Measurements from ENCODE around the gene GALNT9.

Gene GALNT9

DNA sequence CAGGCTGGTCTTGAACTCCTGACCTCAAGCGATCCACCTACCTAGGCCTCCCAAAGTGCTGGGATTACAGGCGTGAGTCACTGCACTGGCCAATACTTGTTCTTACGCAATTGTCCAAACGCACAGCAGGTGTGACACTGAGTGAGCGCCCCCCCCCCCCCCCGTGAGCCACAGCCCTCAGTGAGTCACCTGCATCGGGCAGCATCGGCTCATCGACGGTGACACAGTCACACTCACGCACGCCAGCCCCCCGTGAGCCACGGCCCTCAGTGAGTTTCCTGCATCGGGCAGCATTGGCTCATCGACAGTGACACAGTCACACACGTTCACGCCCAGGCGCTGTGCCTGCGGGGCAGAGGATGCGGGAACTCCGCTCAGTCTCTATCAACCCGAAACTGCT is 42.5 kb downstream of the GALNT9 start:
- no peak overlapping the region for H3K27ac ChIP-seq
- TF ChIP-seq ZFX (IDR thresholded peaks at IDR 0.05; ENCODE audit: borderline replicate concordance): no peak
- TF ChIP-seq, protein P1, sequence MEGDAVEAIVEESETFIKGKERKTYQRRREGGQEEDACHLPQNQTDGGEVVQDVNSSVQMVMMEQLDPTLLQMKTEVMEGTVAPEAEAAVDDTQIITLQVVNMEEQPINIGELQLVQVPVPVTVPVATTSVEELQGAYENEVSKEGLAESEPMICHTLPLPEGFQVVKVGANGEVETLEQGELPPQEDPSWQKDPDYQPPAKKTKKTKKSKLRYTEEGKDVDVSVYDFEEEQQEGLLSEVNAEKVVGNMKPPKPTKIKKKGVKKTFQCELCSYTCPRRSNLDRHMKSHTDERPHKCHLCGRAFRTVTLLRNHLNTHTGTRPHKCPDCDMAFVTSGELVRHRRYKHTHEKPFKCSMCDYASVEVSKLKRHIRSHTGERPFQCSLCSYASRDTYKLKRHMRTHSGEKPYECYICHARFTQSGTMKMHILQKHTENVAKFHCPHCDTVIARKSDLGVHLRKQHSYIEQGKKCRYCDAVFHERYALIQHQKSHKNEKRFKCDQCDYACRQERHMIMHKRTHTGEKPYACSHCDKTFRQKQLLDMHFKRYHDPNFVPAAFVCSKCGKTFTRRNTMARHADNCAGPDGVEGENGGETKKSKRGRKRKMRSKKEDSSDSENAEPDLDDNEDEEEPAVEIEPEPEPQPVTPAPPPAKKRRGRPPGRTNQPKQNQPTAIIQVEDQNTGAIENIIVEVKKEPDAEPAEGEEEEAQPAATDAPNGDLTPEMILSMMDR (IDR thresholded peaks at IDR 0.05): no peak

DNA sequence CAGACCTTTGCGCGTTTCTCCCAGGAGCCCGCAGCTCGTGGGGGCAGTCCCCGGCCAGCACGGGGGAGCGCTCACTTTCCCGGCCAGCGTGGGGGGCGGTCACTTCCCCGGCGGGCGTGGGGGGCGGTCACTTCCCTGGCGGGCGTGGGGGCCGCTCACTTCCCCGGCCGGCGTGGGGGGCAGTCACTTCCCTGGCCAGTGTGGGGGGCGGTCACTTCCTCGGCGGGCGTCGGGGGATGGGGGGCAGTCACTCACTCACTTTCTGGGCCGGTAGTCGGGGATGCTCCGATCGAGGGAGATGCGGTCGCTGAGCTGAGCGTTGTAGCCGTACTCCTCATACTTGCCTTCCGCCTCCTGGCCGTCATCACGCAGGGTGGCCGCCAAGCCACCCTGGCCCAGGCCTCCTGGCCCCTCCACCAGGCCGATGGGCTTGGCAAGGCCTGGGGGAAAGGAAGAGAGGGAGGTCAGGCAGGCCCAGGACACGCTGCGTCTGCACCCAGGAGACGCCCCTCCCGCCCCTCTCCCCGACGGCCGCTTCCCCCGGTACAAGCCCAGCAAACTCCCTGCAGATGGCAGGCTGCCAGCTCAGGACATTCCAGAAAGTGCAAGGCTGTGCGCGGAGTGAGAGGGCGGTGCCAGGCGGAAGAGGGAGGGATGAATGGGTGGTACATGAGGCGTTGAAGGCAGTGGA is 43.3 kb downstream of the GALNT9 start:
- H3K27ac ChIP-seq: no peak overlapping the region
- TF ChIP-seq, protein P1 (IDR thresholded peaks at IDR 0.05): no peak
- no peak for TF ChIP-seq ZFX (IDR thresholded peaks at IDR 0.05; ENCODE audit: borderline replicate concordance)

DNA sequence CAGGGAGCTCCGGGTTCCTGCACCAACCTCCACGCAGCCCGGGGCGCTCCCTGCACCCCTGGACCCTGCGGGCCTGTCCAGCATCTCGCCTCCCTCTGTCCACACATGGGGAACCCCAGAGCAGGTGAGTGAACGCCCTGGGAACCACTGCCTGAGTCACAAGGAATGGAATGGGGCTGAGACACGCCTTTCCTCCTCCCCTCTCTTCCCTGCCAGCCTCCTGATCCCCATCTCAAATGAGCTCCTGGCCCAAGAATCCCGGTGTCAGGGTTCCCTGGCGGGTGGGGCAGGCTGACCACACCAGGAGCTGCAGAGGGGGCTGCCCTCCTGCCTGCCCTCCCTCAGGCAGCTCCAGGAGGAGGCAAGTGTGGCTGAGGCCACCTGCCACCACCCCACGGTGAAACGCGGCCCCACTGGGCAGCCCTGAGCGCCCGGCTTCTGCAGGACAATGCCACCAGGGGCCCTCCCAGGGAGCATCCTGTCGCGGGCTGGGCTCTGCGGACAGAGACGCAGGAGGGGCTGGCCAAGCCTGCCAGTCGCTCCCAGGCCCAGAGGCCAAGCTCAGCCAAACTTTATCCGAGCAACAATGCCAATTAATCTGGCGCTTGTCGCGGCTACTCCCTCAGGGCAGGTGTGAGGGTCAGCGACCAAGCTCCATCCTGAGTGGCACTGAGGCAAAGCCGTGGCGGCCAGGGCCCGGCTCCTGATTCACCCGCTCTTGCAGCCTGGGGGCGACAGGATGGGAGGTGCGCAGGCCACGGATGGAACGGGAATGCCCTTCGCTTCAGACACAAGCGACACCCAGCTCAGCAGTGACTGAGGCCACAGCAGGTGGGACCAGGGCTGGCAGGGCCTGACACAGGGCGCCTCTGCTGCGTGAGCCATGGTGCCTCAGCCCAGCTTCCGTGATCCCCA is 44.3 kb downstream of the GALNT9 start:
- TF ChIP-seq, protein P1 (IDR thresholded peaks at IDR 0.05): no peak
- TF ChIP-seq ZFX (IDR thresholded peaks at IDR 0.05; ENCODE audit: borderline replicate concordance): no peak
- H3K27ac ChIP-seq: no peak overlapping the region

DNA sequence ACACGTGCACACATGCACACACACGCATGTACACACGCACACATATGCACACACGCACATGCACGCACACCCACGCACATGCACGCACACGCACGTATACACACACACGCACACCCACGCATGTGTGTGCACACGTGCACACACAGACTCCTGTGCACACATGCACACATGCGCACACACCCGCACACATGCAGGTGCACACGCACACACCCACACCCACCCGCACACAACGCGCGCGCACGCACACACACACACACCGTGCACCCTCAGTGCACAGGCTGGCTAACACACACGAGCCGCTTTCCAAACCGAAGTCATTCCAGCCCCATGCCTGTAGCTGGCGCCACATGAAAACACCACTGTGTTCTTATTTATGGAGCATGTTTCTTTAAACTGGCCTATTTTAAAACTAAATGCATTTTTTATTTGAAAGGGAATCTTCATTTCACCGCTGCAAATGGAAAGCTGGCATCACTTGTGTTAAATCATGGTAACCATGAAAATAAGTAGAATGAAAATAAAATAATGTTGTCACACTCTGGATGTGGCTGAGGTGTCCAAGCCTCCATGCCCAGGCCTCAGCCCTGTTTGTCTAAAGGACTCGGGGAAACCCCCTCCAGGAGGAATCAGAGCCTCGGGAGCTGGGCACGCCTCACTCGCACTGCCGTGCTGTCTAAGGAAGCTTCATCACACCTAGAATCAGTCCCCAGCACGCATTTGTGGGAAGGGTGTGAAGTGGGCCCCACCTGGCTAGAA is 45.1 kb downstream of the GALNT9 start:
- H3K27ac ChIP-seq: no peak overlapping the region
- TF ChIP-seq ZFX (IDR thresholded peaks at IDR 0.05; ENCODE audit: borderline replicate concordance): no peak
- TF ChIP-seq, protein P1 (IDR thresholded peaks at IDR 0.05): peak; percentile 54

DNA sequence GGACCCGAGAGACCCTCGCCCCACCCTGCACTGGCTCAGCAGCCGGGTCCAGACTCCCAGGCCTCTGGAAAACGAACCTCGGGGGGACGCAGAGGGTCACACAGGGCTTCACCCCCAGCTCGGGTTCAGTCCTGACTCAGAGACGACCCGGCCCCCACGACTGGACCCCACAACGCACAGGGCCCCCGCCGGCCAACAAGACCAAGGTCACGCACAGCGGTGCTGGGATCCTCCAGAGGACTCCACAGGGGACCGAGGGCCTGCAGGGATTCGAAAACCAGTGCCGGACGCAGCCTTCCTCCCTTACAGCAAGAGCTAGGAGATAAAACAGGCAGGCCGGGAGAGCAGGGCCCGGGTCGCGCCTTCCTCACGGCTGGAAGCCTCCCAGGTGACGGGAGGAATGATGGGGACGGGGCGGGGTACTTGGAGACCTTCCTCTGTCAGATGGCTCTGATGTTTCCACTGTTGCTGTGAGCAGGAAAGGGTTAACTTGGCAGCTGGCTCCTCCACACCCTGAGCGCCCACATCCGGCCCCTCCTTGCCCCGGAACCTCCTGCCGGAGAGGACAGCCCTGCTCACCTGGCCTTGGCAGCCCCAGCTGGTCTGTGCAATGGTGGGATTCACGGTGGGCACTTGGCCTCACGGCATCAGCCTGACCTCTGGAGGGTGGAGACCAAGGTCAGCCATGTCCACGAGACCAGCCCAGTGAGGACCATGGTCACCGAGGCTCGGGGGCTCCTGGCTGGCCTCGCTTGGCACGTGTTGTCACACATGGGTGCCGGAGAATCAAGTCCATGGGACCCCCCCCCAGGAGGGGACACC is 46.2 kb downstream of the GALNT9 start:
- TF ChIP-seq ZFX (IDR thresholded peaks at IDR 0.05; ENCODE audit: borderline replicate concordance): no peak
- TF ChIP-seq, protein P1 (IDR thresholded peaks at IDR 0.05): no peak
- no peak overlapping the region for H3K27ac ChIP-seq

DNA sequence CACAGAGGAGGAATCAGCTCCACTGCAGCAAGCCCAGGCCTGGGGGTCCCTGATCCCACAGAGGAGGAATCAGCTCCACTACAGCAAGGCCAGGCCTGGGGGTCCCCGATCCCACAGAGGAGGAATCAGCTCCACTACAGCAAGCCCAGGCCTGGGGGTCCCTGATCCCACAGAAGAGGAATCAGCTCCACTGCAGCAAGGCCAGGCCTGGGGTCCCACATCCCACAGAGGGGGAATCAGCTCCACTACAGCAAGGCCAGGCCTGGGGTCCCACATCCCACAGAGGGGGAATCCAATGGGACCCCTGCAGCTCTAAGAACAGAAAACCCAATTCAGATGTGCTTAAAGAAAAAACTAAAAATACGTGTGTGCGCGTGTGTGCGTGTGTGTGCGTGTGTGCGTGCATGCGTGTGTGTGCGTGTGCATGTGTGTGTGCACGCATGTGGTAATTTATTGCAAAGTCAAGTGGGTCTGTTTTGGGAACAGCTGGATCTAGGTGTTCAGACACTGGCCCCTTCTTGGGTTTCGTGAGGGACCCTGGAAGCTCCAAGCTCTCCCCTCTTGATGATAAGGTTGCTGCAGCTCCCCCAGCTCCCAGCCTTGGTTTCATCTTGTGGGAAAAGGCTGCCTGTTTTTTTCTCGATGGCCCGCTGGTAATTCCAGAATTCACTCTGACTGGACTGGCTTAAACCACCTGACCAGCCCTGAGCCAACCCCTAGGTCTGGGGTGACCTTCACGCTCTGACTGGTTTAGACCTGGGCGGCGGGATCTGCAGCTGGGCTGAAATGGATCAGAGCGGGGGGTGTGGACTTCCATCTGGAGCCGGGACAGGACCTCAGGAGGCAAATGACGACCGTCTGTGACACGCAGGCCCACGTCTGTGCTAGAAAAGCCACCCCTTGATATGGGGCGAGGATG is 47.1 kb downstream of the GALNT9 start:
- no peak for TF ChIP-seq ZFX (IDR thresholded peaks at IDR 0.05; ENCODE audit: borderline replicate concordance)
- TF ChIP-seq, protein P1 (IDR thresholded peaks at IDR 0.05): no peak
- H3K27ac ChIP-seq: no peak overlapping the region

Measured in 22Rv1 (cell line).